AG04450 (cell line): Measurements from ENCODE around the gene HIVEP3. TPM values are rescaled to one million over a fixed set of nuclear protein-coding genes. Genes with fewer than 3 reads are reported as not detected.

Experiments used
- CTCF ChIA-PET: fragments of 300-600, 350-600 bp; formaldehyde crosslinking; extraction: SDS; loops from one replicate; lab custom pipeline; 2022; ENCODE audit warnings: antibody characterized with exemption, inconsistent platforms; lab: Charles Lee
- POLR2A ChIA-PET: fragments of 350-600 bp; formaldehyde crosslinking; extraction: SDS; loops from one replicate; lab custom pipeline; 2021; ENCODE audit warnings: antibody characterized with exemption, inconsistent platforms; lab: Yijun Ruan, JAX
- DNase-seq: peaks from one replicate; pipeline ENCODE4 v3.0.0-alpha.2; 2011; ENCODE audit warnings: low read depth, low spot score
- H3K27ac ChIP-seq: one replicate; pipeline ENCODE4 v1.5.1; 2012; ENCODE audit warnings: low read depth, low read length, control low read depth
- H3K27me3 ChIP-seq: one replicate; pipeline ENCODE4 v1.6.0; 2012; ENCODE audit warnings: low read length; ENCODE audit not compliant: control insufficient read depth, insufficient read depth
- H3K4me3 ChIP-seq: 2 replicates; pipeline ENCODE4 v1.5.1; 2011; ENCODE audit warnings: mild to moderate bottlenecking, low read depth, low read length, control low read depth
- H3K9me3 ChIP-seq: 2 replicates; pipeline ENCODE4 v1.5.1; 2012; ENCODE audit warnings: low read length; ENCODE audit not compliant: control insufficient read depth, insufficient read depth
- polyA plus RNA-seq: library from polyadenylated mRNA; depleted of rRNA; stranded (reverse); fragments of >200 nt; gene quantifications from 2 replicates; pipeline ENCODE4 v1.2.3, GENCODE V29; 2011
- TF ChIP-seq, protein P1 (sequence below): IDR thresholded peaks from 2 replicates; pipeline ENCODE4 v1.5.1; 2011; ENCODE audit warnings: low read depth, low read length, control low read depth, inconsistent platforms

The HIVEP3 gene
- polyA plus RNA-seq, 1 experiment = 4.8 TPM

DNA sequence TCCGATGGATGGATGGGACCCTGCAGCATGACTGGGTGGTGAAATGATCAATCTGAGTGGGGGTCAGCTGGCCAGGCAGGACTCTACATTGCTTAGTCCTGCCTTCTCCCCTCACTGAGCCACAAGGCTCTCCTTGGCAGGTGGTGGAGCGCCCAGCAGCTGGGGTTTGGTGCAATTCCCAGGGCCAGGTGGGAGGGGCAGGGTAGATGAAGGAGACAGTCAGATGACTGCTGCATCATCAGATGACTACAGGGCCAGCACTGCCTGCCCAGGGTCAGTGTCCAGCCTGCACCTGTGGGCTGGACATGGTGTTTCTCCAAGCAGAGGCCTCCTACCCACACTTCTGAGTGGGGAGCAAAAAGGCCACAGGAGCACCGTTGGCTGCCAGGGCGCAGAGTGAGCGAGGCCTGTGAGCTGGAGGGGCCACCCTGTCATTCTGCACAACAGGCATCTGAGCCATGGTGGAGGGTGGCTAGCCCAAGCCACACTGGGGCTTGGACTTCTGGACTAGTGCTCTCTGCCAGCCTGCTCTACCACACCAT is 330.3 kb downstream of the HIVEP3 start:
- Histone ChIP-seq H3K4me3 (no peak overlapping the region), H3K27me3 (no peaks in the 10 kb centered on the region), H3K9me3 (0 out of 2 replicates have a peak, but pooled peaks cover 3% of the 10 kb centered on the region), H3K27ac (no peak overlapping the region)
- TF ChIP-seq, protein P1, sequence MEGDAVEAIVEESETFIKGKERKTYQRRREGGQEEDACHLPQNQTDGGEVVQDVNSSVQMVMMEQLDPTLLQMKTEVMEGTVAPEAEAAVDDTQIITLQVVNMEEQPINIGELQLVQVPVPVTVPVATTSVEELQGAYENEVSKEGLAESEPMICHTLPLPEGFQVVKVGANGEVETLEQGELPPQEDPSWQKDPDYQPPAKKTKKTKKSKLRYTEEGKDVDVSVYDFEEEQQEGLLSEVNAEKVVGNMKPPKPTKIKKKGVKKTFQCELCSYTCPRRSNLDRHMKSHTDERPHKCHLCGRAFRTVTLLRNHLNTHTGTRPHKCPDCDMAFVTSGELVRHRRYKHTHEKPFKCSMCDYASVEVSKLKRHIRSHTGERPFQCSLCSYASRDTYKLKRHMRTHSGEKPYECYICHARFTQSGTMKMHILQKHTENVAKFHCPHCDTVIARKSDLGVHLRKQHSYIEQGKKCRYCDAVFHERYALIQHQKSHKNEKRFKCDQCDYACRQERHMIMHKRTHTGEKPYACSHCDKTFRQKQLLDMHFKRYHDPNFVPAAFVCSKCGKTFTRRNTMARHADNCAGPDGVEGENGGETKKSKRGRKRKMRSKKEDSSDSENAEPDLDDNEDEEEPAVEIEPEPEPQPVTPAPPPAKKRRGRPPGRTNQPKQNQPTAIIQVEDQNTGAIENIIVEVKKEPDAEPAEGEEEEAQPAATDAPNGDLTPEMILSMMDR = no peak
- POLR2A ChIA-PET = no interaction called here
- CTCF ChIA-PET = no interaction called here
- DNase-seq = no peak

DNA sequence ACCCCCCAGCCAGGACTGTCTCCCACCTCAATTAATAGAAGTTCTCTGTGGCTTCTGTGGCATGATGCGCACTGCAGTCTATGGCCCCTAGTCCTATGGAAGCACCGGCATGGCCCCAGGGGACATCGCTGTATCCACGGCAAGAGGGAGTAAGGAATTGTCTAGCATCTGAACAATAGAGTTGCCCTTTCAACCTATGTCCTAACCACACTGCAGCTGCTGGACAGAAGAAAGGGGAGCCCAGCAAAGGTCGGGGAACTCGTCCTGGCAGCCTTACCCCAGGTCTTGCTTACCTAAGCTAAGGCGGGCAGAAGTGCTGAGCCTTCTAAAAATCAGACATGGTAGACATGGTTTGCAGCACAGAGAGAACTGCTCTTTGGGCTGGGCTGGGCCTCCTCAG is 330.9 kb downstream of the HIVEP3 start:
- ChIA-PET POLR2A (no interaction called here), CTCF (no interaction called here)
- H3K27me3 ChIP-seq = no peaks in the 10 kb centered on the region
- H3K27ac ChIP-seq = no peak overlapping the region
- H3K4me3 ChIP-seq = no peak overlapping the region
- peaks cover 3% of the 10 kb centered on the region; the same call in 1 of the 2 replicates for H3K9me3 ChIP-seq
- no peak for DNase-seq
- TF ChIP-seq, protein P1 = no peak

DNA sequence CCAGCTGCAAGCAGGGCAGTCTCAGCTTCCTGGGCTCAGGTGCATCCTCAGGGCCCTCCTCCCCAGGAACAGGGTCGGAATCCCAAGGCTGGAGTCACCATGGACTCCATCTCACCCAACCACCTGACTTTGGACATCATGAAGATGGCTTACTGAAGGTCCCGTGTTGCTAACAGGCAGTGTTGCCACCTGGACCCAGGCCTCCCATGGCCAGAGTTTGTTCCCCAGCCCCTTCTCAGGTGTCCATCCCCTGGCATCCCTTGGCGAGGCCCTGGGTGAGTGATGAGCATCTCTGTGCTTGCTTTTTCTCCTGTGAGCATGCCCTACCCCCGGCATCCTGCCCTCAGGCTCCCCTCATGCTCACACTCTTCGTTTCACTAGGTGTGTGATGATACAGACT is 332.5 kb downstream of the HIVEP3 start:
- Histone ChIP-seq H3K27me3 (no peaks in the 10 kb centered on the region), H3K27ac (no peak overlapping the region), H3K4me3 (no peak overlapping the region), H3K9me3 (peaks cover 3% of the 10 kb centered on the region; the same call in 1 of the 2 replicates)
- ChIA-PET CTCF (interaction anchor here (1.7 kb wide), 1 partner anchor 12 kb away, joined by 4 read pairs; no protein-coding TSS in a partner anchor), POLR2A (no interaction called here)
- TF ChIP-seq, protein P1 = no peak
- no peak for DNase-seq

DNA sequence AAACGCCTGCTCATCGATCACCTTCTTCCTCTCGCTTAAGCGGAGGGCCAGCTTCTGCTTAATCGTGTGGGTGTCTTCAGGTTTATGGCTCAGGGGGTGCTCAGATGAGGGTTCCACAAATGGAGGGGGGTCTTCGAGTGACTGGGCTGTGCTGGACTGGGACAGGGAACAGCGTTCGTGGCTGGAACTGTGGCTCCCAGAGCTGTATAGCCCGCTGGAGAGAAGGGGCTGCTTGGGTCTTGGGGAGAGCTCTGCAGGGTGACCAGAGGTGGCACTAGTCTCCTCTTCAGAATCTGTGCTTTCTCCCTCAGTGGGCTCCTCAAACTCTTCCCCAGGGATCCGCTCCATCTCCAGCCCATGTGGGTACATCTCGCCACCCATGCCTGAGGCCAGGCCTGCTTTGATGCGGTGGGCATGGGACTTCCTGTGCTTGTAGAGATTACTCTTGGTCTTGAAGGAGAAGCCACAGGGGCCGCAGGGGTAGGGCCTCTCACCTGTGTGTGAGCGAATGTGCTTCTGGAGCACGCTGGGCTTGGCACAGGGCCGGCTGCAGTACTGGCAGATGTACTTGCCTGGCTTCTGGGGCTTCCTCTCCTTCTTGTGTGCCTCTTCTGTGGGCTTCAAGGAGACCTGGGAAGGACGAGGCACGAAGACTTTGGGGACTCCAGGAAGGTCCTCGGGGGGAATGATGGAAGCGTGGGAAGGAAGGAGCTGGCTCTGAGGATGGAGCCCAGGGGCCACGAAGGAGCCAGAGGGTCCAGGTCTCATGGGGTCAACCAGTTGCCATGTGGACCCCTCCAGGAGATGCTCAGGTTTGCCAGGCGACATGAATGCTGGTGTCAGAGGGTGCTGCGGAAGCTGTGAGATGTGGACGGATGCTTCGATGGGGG is 334.8 kb downstream of the HIVEP3 start:
- no peak for DNase-seq
- POLR2A ChIA-PET = no interaction called here
- Histone ChIP-seq H3K9me3 (no peaks in the 10 kb centered on the region; the same call in 1 of the 2 replicates), H3K27me3 (no peaks in the 10 kb centered on the region), H3K4me3 (no peak overlapping the region), H3K27ac (no peak overlapping the region)
- TF ChIP-seq, protein P1 = no peak
- CTCF ChIA-PET = no interaction called here
